ENCODE measurements around the gene RNF145. TPM values are rescaled to one million over a fixed set of nuclear protein-coding genes. Genes with fewer than 3 reads are reported as not detected.

The RNF145 gene
- total and polyA plus RNA-seq, 10 of the 15 experiments (the other 5 are each of a cell fraction or from before 2014, with no cell fraction given) = 9.7 to 58.1 (median 38.2) TPM

GRCh38 chr5:159202151-159202550 lies 7.2 kb downstream of the RNF145 start (continued):
- TF ChIP-seq TARDBP (IDR thresholded peaks at IDR 0.05; ENCODE audit: borderline replicate concordance) (no peak), ASH2L (IDR thresholded peaks at IDR 0.05; ENCODE audit: borderline replicate concordance, low read depth) (no peak)

DNA sequence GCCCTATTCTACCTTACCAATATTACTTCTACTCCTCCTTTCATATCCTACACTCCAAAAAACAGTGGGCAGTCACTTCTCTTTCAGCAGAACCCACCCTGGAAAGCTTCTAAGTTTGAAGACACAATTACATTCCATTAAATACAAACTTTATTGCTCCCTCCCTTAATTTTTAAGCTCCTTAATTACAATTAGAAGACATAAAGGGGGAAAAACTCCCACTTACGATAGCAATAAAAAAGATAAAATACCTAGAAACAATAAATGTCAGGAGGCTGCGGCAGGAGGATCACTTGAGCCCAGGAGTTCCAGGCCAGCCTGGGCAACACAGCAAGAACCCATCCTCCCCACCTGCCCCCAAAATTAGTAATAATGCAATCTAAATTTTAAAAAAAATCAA lies 9.6 kb downstream of the RNF145 start:
- BruUV-seq (replicated peaks) = no TSS peak
- Histone ChIP-seq H3K27ac (ENCODE audit: control insufficient read depth, insufficient read depth) (peak overlapping the region; percentile 63), H3K4me2 (ENCODE audit: control insufficient read depth, insufficient read depth) (peak overlapping the region; percentile 35; the same call in 1 of the 2 replicates), H3K4me3 (peak overlapping the region; percentile 31; the same call in 1 of the 2 replicates), H3K79me2 (ENCODE audit: control insufficient read depth, insufficient read depth, low read length) (peaks cover 97% of the 10 kb centered on the region), H3K4me1 (ENCODE audit: control insufficient read depth, insufficient read depth, low read length) (peaks cover 24% of the 10 kb centered on the region), H2AFZ (ENCODE audit: control insufficient read depth, low read depth, low read length) (no peak overlapping the region), H3K9ac (ENCODE audit: control insufficient read depth, insufficient read depth, low read length) (no peak overlapping the region), H4K20me1 (ENCODE audit: control insufficient read depth, insufficient read depth) (no peaks in the 10 kb centered on the region), H3K36me3 (ENCODE audit: control insufficient read depth in 2 of 2, insufficient read depth in 2 of 2, low read length in 1 of 2) (peaks cover 0 to 24% of the 10 kb centered on the region in 2 experiments; a peak in 3 of 4 replicates), H3K27me3 (replicated peaks in 1 of 2; ENCODE audit: control insufficient read depth in 2 of 2, insufficient read depth in 2 of 2, low read length in 1 of 2) (no peaks in the 10 kb centered on the region), H3K9me3 (replicated peaks; ENCODE audit: control insufficient read depth, insufficient read depth, low read length) (no peaks in the 10 kb centered on the region)
- FAIRE-seq = no peak
- intact Hi-C loops (cut with micrococcal nuclease; ENCODE audit: unreplicated experiment) = loop anchor here (10.0 kb wide), 1 partner anchor 1265 kb away; no protein-coding TSS in a partner anchor
- POLR2A ChIA-PET = interaction anchor here (0.6 to 4.5 kb wide), 6 partner anchors 8 to 1038 kb away, joined by 3 to 25 read pairs (median 6); no protein-coding TSS in a partner anchor
- SMC1A ChIA-PET (ENCODE audit: uncharacterized antibody, unreplicated experiment) = interaction anchor here (1.4 to 5.4 kb wide), 7 partner anchors 7 to 227 kb away, joined by 3 to 42 read pairs (median 13); no protein-coding TSS in a partner anchor
- RAD21 ChIA-PET (ENCODE audit: unreplicated experiment) = interaction anchor here (0.7 to 4.1 kb wide), 7 partner anchors 8 to 531 kb away, joined by 3 to 35 read pairs (median 3); no protein-coding TSS in a partner anchor
- no peak for DNase-seq (ENCODE audit: low read depth, low spot score)
- in situ Hi-C loops (cut with MboI) = no loop called here
- CTCF ChIA-PET = interaction anchor here (0.9 to 3.6 kb wide), 3 partner anchors 11 to 22 kb away, joined by 3 to 13 read pairs (median 3); no protein-coding TSS in a partner anchor
- no peak for ATAC-seq
- TF ChIP-seq ZNF622 (IDR thresholded peaks at IDR 0.05) = no peak
- no peak for TF ChIP-seq STAT3 (IDR thresholded peaks at IDR 0.05; ENCODE audit: low read depth, low read length)
- TF ChIP-seq, protein P1, sequence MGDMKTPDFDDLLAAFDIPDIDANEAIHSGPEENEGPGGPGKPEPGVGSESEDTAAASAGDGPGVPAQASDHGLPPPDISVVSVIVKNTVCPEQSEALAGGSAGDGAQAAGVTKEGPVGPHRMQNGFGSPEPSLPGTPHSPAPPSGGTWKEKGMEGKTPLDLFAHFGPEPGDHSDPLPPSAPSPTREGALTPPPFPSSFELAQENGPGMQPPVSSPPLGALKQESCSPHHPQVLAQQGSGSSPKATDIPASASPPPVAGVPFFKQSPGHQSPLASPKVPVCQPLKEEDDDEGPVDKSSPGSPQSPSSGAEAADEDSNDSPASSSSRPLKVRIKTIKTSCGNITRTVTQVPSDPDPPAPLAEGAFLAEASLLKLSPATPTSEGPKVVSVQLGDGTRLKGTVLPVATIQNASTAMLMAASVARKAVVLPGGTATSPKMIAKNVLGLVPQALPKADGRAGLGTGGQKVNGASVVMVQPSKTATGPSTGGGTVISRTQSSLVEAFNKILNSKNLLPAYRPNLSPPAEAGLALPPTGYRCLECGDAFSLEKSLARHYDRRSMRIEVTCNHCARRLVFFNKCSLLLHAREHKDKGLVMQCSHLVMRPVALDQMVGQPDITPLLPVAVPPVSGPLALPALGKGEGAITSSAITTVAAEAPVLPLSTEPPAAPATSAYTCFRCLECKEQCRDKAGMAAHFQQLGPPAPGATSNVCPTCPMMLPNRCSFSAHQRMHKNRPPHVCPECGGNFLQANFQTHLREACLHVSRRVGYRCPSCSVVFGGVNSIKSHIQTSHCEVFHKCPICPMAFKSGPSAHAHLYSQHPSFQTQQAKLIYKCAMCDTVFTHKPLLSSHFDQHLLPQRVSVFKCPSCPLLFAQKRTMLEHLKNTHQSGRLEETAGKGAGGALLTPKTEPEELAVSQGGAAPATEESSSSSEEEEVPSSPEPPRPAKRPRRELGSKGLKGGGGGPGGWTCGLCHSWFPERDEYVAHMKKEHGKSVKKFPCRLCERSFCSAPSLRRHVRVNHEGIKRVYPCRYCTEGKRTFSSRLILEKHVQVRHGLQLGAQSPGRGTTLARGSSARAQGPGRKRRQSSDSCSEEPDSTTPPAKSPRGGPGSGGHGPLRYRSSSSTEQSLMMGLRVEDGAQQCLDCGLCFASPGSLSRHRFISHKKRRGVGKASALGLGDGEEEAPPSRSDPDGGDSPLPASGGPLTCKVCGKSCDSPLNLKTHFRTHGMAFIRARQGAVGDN (IDR thresholded peaks at IDR 0.05) = no peak
- WGBS (ENCODE audit: insufficient coverage, insufficient replicate concordance, low lambda C conversion rate, missing lambda C conversion rate) = 69% methylated on average over 2 of the region's 2 CpGs
